ENCODE data around the gene MTURN.

MTURN gene

DNA sequence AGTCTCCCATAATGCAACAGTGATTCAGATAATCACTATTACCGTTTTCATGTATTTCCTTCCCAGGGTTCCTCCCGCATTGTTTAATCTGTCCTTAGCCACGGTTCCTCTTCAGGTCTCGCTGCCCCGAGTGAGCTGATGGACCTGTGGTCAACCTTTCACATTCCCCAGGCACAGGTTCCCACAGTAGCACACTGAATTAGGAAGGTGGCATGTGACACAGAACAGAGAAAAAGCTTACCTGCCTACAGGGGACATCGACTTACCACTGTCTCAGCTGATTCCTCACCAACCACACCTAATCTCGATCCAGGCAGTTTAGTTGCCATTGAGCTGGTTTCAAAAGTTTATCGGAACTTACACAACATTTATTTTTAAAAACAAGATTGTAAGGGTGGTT, 72.2 kb downstream of the MTURN start:
- no peaks in the 10 kb centered on the region for H3K9me3 ChIP-seq (ENCODE audit: control insufficient read depth, low read length)

DNA sequence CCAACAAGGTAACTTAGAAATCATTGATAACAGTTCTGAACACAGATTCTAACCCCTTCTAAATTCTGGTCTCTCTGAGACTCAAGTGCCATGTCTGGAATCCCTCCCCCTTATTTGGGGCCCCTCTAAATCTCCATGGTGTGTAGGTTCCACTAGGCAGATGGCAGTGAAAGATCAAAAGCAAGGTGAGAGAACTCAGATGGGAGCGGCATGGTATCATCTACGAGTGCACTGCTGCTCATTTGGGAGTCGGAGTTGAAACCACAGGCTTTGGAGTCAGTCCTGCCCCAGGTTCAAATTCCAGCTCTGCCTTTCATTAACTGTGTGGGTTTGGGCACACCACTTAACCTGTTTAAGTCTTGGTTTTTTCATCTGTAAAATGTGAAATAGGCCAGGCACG, 72.6 kb downstream of the MTURN start:
- Histone ChIP-seq H3K27ac (no peak overlapping the region), H3K9me3 (ENCODE audit: control insufficient read depth, low read length) (no peaks in the 10 kb centered on the region), H3K4me1 (no peaks in the 10 kb centered on the region), H3K4me3 (ENCODE audit: low read depth, low read length) (no peak overlapping the region), H2AFZ (no peak overlapping the region), H3K79me2 (no peaks in the 10 kb centered on the region), H3K27me3 (ENCODE audit: control insufficient read depth, insufficient read depth, low read length) (no peaks in the 10 kb centered on the region), H3K9ac (no peak overlapping the region), H3K4me2 (ENCODE audit: low read length) (no peak overlapping the region), H3K36me3 (ENCODE audit: control insufficient read depth, insufficient read depth, low read length) (no peaks in the 10 kb centered on the region)
- TF ChIP-seq, protein P1, sequence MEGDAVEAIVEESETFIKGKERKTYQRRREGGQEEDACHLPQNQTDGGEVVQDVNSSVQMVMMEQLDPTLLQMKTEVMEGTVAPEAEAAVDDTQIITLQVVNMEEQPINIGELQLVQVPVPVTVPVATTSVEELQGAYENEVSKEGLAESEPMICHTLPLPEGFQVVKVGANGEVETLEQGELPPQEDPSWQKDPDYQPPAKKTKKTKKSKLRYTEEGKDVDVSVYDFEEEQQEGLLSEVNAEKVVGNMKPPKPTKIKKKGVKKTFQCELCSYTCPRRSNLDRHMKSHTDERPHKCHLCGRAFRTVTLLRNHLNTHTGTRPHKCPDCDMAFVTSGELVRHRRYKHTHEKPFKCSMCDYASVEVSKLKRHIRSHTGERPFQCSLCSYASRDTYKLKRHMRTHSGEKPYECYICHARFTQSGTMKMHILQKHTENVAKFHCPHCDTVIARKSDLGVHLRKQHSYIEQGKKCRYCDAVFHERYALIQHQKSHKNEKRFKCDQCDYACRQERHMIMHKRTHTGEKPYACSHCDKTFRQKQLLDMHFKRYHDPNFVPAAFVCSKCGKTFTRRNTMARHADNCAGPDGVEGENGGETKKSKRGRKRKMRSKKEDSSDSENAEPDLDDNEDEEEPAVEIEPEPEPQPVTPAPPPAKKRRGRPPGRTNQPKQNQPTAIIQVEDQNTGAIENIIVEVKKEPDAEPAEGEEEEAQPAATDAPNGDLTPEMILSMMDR (IDR thresholded peaks at IDR 0.05): no peak

More for the DNA sequence above, 72.2 kb downstream of the MTURN start:
- Histone ChIP-seq H3K27me3 (ENCODE audit: control insufficient read depth, insufficient read depth, low read length) (no peaks in the 10 kb centered on the region), H2AFZ (no peak overlapping the region), H3K4me3 (ENCODE audit: low read depth, low read length) (no peak overlapping the region), H3K79me2 (no peaks in the 10 kb centered on the region), H3K27ac (no peak overlapping the region), H3K9ac (no peak overlapping the region), H3K4me2 (ENCODE audit: low read length) (no peak overlapping the region), H3K4me1 (no peaks in the 10 kb centered on the region), H3K36me3 (ENCODE audit: control insufficient read depth, insufficient read depth, low read length) (no peaks in the 10 kb centered on the region)
- TF ChIP-seq, protein P1 (IDR thresholded peaks at IDR 0.05): no peak

DNA sequence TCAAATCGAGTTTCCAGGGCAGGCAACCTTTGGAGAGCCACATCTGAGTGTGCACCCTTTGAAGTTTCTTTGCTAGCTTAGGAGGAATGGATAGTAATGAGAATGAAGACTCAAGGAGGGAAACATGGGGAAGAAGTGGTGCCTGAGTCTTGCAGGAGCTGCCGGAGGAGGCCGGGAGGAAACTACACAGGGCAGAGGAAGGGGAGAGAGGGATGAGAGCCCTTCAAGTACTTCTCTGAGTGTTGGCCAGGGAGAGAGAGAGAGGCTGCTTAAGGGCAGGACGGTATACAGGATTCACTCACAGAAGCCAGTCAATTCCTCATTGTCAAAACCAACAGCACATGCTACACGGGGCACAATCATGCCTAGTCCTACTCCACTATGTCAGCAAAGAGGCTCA, 75.2 kb downstream of the MTURN start:
- H3K9ac ChIP-seq: no peak overlapping the region
- TF ChIP-seq, protein P1 (IDR thresholded peaks at IDR 0.05): no peak
- no peaks in the 10 kb centered on the region for H3K27me3 ChIP-seq (ENCODE audit: control insufficient read depth, insufficient read depth, low read length)
- no peak overlapping the region for H3K27ac ChIP-seq
- no peaks in the 10 kb centered on the region for H3K4me1 ChIP-seq
- no peak overlapping the region for H3K4me2 ChIP-seq (ENCODE audit: low read length)
- H3K9me3 ChIP-seq (ENCODE audit: control insufficient read depth, low read length): no peaks in the 10 kb centered on the region
- no peak overlapping the region for H3K4me3 ChIP-seq (ENCODE audit: low read depth, low read length)
- no peak overlapping the region for H2AFZ ChIP-seq
- no peaks in the 10 kb centered on the region for H3K36me3 ChIP-seq (ENCODE audit: control insufficient read depth, insufficient read depth, low read length)
- H3K79me2 ChIP-seq: no peaks in the 10 kb centered on the region
